K562 treated with DMSO at 1 percent for 24 hours (cell line): ENCODE data around the gene COL26A1. TPM values are rescaled to one million over a fixed set of nuclear protein-coding genes. Genes with fewer than 3 reads are reported as not detected.

ENCODE experiments used
- total RNA-seq: library from RNA; unstranded; fragments of 300-600 nt; gene quantifications from 2 replicates; pipeline ENCODE4 v1.2.3, GENCODE V29; 2022; ENCODE audit warnings: low read depth; ENCODE audit not compliant: insufficient read depth

COL26A1 gene
- total RNA-seq: 1.5 and 3.0 TPM in 2 replicates

DNA sequence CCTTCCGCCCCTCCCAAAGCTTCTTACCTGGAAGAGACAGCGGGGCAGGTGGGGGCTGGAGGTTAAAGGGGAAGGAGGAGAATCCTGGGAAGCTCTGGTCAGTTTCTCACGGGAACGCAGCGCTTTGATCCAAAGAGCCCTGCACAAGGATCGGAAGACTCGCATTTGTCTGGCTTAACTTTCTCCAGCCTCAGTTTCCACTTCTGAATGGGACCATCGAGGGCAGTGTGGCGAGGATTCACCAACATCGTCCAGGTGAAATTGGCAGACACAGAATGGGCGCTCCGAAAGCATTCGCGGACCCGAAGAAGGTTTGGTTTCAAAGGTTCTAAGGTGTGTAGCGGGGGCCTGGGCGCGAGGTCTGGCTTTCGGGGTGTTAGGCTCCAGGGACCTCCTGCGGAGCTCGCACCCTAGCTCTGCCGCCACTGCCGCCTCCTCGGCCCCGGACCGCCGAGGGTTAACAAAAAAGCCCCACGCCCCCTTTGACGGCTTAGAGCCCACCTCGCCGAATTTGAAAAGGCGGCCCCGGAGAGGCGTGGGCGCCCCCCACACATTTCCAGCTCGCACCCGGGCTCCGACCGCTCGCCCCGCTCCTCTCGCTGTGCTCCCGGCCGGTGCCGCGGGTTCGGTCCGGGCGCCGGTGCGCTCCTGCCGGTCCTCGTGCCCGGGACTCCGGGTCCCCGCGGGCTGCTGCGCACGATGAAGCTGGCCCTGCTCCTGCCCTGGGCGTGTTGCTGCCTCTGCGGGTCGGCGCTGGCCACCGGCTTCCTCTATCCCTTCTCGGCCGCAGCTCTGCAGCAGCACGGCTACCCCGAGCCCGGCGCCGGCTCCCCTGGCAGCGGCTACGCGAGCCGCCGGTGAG is at the start of gene COL26A1:
COL26A1 (plus strand) TSS at position 542 of the 862 bp plus-strand sequence; CDS start at position 700, 158 bp downstream.

DNA sequence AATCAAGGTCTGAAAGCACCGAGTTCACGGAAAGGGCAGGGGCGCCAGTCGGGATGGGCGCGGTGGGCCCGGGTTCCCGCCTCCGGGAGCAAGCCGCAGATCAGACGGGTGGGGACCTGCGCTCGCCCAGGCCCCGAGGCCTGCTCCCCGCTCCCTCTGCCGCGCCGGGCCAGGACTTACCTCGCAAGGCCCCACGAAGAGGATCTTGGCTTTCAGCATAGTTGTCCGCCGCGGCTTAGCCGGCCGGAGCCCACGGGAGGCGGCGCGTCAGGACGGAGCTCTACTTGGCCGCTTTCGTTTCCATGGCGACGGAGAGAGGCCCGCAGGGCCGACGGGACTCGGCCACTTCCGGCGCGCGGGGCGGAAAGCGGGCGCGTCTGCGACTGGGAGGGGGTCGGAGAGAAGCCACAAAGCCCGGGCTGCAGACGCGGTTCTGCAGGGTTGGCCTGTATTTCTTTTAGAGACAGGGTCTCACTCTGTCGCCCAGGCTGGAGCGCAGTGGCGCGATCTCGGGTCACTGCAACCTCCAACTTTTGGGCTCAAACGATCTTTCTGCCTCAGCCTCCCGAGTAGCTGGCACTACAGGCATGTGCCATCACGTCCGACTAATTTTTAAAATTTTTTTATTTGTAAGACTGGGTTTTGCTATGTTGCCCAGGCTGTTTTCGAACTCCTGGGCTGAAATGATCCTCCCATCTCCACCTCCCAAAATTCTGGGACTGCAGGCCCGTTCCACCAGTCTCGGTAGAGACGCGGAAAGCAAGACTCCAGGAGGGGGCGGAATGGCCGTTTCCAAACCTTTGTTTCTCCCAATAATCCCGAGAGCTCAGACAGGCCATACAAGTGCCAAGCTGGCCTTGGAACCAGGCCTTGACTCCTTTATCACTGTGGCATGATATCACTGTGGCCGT is 40.9 kb upstream of the COL26A1 start, which contains the start of gene IFT22:
IFT22 (minus strand) TSS at position 322 of the 911 bp plus-strand sequence; CDS start at position 219, 103 bp downstream.

Other genes starting within 250 kb of the COL26A1 start
- gene SERPINE1, start 235.8 kb upstream of the COL26A1 start, total RNA-seq: 2.8 and 3.3 TPM in 2 replicates
- 101 and 118 TPM in 2 replicates for gene AP1S1, start 208.4 kb upstream of the COL26A1 start, total RNA-seq
- 0.91 and 1.0 TPM in 2 replicates for gene VGF, start 197.3 kb upstream of the COL26A1 start, total RNA-seq
- gene NAT16, start 182.6 kb upstream of the COL26A1 start, total RNA-seq: 0.16 TPM in 1 of 2 replicates, not detected in the other
- gene MOGAT3, start 161.8 kb upstream of the COL26A1 start, total RNA-seq: not detected in 2 replicates
- 86.0 and 89.6 TPM in 2 replicates for gene PLOD3, start 145.3 kb upstream of the COL26A1 start, total RNA-seq
- 144 and 145 TPM in 2 replicates for gene ZNHIT1, start 144.7 kb upstream of the COL26A1 start, total RNA-seq
- 26.4 and 30.3 TPM in 2 replicates for gene CLDN15, start 125.1 kb upstream of the COL26A1 start, total RNA-seq
- gene FIS1, start 117.8 kb upstream of the COL26A1 start, total RNA-seq: 145 and 172 TPM in 2 replicates
- gene IFT22, start 41.1 kb upstream of the COL26A1 start, total RNA-seq: 18.8 and 22.8 TPM in 2 replicates